Right atrium auricular region (tissue), 2 donors: ENCODE data around the gene MKKS. TPM values are rescaled to one million over a fixed set of nuclear protein-coding genes. Genes with fewer than 3 reads are reported as not detected.

Experiments used
- DNase-seq: peaks from one replicate; pipeline ENCODE4 v3.0.0-alpha.2; 2019; ENCODE audit warnings: low spot score
- H3K27ac ChIP-seq, 2 donors: fragments of 200-600 bp; sonication (generic); 1 replicate in 1 of 2; 2 replicates in 1 of 2; pipeline ENCODE4 v1.5.1; 2016 to 2019
- H3K27me3 ChIP-seq, 2 donors: fragments of 200-600 bp; sonication (generic); one replicate each; pipeline versions ENCODE4 v1.5.1 to v1.6.0; 2017 to 2019
- H3K36me3 ChIP-seq: fragments of 200-600 bp; sonication (generic); one replicate; pipeline ENCODE4 v1.5.1; 2016
- H3K4me1 ChIP-seq, 2 donors: fragments of 200-600 bp; sonication (generic); one replicate each; pipeline versions ENCODE4 v1.5.1 to v1.6.0; 2017 to 2019
- H3K4me3 ChIP-seq, 2 donors: fragments of 200-600 bp; sonication (generic); 1 replicate in 1 of 2; 2 replicates in 1 of 2; pipeline ENCODE4 v1.5.1; 2017 to 2019; ENCODE audit warnings: mild to moderate bottlenecking in 1 of 2, moderate library complexity in 1 of 2
- H3K9me3 ChIP-seq, 2 donors: fragments of 200-600 bp; sonication (generic); one replicate each; pipeline ENCODE4 v1.5.1; 2019
- total RNA-seq, 2 donors: library from RNA; depleted of rRNA; stranded (reverse); fragments of >200 nt; gene quantifications; one replicate each; pipeline ENCODE4 v1.1.0, GENCODE V29; 2016
- TF ChIP-seq, protein P1 (sequence below), 2 donors: fragments of 200-600 bp; sonication (generic); IDR thresholded peaks; one replicate each; pipeline ENCODE4 v1.5.1; 2019; ENCODE audit warnings: antibody characterized with exemption in 2 of 2

Gene MKKS
- total RNA-seq, 2 donors from 2014 or later: 12.4 to 15.4 TPM

DNA sequence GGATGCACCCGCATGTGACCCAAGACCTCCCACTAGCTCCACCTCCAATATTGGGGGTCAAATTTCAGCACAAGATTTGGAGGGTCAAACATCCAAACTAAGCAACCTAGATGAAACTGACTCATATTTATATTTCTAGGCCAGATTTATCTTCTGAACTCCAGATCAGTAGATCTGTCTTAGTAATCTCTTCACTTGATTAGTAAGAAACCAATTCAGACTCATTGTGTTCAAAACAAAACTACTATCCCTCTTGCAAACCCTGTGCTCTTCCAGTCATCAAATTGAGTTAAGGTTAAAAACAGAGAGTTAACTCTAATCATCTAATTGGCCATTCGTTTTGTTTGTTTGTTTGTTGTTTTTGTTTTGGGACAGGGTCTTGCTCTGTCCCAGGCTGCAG lies 43.3 kb downstream of the MKKS start:
- H3K36me3 ChIP-seq: no peaks in the 10 kb centered on the region
- H3K9me3 ChIP-seq: no peaks in the 10 kb centered on the region
- TF ChIP-seq, protein P1, sequence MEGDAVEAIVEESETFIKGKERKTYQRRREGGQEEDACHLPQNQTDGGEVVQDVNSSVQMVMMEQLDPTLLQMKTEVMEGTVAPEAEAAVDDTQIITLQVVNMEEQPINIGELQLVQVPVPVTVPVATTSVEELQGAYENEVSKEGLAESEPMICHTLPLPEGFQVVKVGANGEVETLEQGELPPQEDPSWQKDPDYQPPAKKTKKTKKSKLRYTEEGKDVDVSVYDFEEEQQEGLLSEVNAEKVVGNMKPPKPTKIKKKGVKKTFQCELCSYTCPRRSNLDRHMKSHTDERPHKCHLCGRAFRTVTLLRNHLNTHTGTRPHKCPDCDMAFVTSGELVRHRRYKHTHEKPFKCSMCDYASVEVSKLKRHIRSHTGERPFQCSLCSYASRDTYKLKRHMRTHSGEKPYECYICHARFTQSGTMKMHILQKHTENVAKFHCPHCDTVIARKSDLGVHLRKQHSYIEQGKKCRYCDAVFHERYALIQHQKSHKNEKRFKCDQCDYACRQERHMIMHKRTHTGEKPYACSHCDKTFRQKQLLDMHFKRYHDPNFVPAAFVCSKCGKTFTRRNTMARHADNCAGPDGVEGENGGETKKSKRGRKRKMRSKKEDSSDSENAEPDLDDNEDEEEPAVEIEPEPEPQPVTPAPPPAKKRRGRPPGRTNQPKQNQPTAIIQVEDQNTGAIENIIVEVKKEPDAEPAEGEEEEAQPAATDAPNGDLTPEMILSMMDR (IDR thresholded peaks at IDR 0.05): no peak
- H3K4me3 ChIP-seq: no peak overlapping the region
- no peak overlapping the region for H3K27ac ChIP-seq
- no peaks in the 10 kb centered on the region for H3K4me1 ChIP-seq
- H3K27me3 ChIP-seq: no peaks in the 10 kb centered on the region
- DNase-seq: no peak

DNA sequence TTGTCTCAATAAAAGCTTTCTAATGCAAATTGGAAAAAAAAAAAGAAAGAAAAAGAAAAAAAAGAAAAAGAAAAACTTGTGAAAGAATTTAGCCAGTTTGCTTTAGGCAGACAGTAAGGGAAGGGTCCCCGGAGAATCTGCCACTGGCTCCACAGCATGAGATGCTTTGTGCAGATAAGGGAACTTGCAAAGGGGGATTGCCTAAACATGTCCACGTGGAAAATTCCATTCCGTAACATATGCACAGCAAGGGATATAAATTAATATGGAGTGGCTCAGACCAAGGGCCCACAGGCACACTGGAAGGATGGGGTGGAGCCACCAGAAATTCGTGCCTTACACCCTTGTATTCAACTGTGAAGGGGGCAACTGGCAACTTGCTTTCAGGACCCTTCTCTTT lies 45.4 kb downstream of the MKKS start:
- H3K27ac ChIP-seq: no peak overlapping the region
- TF ChIP-seq, protein P1 (IDR thresholded peaks at IDR 0.05): no peak
- no peaks in the 10 kb centered on the region for H3K27me3 ChIP-seq
- no peaks in the 10 kb centered on the region for H3K4me1 ChIP-seq
- H3K4me3 ChIP-seq: no peak overlapping the region
- H3K9me3 ChIP-seq: no peaks in the 10 kb centered on the region
- DNase-seq: no peak
- H3K36me3 ChIP-seq: no peaks in the 10 kb centered on the region

DNA sequence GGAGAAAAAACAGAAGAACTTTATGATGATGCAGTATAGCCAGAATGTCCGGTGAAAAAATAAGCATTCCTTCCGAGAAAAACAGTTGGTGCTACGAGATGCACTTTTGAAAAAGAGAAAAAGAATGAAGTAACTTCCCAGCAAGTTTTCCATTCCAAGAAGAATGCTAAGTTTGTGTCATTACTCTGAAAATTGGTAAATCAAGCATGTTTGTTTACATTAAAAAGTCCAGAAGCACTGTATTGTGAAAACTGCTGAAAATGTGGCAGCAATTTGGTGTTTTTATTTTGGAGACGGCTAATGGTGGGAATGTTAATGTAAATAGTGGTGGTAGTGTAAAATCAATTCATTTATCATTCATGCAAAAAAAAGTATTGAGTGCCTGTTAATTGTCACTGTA lies 46.3 kb downstream of the MKKS start:
- Histone ChIP-seq H3K36me3 (no peaks in the 10 kb centered on the region), H3K4me3 (no peak overlapping the region), H3K9me3 (no peaks in the 10 kb centered on the region), H3K27ac (no peak overlapping the region), H3K27me3 (no peaks in the 10 kb centered on the region), H3K4me1 (no peaks in the 10 kb centered on the region)
- DNase-seq: no peak
- TF ChIP-seq, protein P1 (IDR thresholded peaks at IDR 0.05): no peak

DNA sequence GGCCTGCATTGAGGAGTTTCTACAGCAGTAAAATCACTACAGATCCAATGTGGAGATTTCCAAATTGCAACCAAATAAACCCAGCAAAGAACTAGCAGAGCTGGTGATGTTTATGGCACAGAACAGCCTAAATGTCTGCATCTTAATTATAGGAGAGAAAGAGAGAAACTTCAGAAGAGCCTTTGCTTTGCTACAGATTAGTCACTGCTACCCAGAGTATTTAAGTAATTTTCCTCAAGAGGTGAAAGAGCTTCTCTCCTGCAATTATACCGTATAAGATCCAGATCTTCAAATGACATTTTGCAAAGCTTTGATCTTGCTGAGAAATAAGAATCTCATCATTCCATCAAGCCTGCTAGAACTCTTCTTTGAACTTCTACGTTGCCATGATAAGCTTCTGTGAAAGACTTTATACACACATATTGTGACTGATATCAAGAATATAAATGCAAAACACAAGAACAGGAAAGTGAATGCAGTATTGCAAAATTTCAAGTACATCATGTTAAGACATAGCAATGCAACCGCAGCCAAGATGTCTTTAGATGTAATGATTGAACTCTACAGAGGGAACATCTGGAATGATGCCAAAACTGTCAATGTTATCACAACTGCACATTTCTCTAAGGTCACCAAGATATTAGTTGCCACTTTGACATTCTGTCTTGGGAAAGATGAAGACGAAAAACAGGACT lies 48.0 kb downstream of the MKKS start:
- no peaks in the 10 kb centered on the region for H3K9me3 ChIP-seq

DNA sequence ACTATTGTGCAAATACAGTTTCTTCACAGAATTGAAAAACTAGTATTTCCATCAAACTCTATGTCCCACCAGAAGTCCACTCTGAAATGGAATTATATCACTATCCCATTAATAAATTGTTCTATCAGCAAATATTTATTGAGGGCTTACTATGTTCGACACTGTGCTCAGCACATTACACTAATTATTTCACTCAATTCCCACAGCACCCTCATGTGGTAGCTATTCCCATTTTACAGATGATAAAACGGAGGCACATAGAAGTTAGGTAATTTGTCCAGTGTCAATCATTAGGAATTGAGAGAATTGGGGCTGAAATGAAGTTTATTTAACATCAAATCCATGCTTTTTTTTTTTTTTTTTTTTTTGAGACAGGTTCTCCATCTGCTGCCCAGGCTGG lies 52.5 kb downstream of the MKKS start:
- H3K27ac ChIP-seq: no peak overlapping the region
- DNase-seq: no peak
- H3K36me3 ChIP-seq: no peaks in the 10 kb centered on the region
- TF ChIP-seq, protein P1 (IDR thresholded peaks at IDR 0.05): no peak
- peaks cover 0 to 2% of the 10 kb centered on the region in 2 donors for H3K9me3 ChIP-seq
- H3K4me1 ChIP-seq: no peaks in the 10 kb centered on the region
- H3K27me3 ChIP-seq: no peaks in the 10 kb centered on the region
- no peak overlapping the region for H3K4me3 ChIP-seq

More for the DNA sequence above, 48.0 kb downstream of the MKKS start:
- no peaks in the 10 kb centered on the region for H3K4me1 ChIP-seq
- TF ChIP-seq, protein P1 (IDR thresholded peaks at IDR 0.05): no peak
- no peaks in the 10 kb centered on the region for H3K36me3 ChIP-seq
- H3K27ac ChIP-seq: no peak overlapping the region
- H3K4me3 ChIP-seq: no peak overlapping the region
- DNase-seq: no peak
- no peaks in the 10 kb centered on the region for H3K27me3 ChIP-seq

DNA sequence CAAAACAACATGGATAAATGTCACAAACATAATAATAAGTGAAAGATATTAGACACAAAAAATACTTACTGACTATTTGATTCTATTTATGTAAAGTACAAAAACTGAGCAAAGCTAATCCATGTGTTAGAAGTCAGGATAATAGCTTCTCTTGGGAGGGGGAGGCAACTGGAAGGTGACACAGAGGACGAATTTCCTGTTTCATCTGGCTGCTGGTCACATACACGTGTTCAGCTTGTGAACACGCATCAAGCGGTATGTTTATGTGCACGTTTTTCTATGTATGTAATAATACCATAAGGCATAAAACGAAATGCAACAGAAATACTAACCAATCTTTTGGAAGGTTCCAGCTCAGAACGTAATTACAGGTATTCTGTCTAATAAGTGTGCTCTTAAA lies 54.3 kb downstream of the MKKS start:
- H3K4me3 ChIP-seq: no peak overlapping the region
- no peaks in the 10 kb centered on the region for H3K36me3 ChIP-seq
- no peak overlapping the region for H3K27ac ChIP-seq
- H3K4me1 ChIP-seq: no peaks in the 10 kb centered on the region
- H3K9me3 ChIP-seq: peaks cover 0 to 9% of the 10 kb centered on the region in 2 donors
- no peak for DNase-seq
- H3K27me3 ChIP-seq: no peaks in the 10 kb centered on the region
- TF ChIP-seq, protein P1 (IDR thresholded peaks at IDR 0.05): no peak
